ENCODE data around the gene TXNL4B. TPM values are rescaled to one million over a fixed set of nuclear protein-coding genes. Genes with fewer than 3 reads are reported as not detected.

TXNL4B gene
- total RNA-seq, 1 experiment from 2014 or later, result 12.2 TPM

- no TSS peak for BruUV-seq (replicated peaks)
- POLR2A ChIA-PET (ENCODE audit: unreplicated experiment), result no interaction called here
Observed at GRCh38 chr16:72138064-72138572, 44.7 kb upstream of the TXNL4B start.

GRCh38 chr16:72137380-72138063 is 44.1 kb upstream of the TXNL4B start:
- TF ChIP-seq EZH2 (IDR thresholded peaks at IDR 0.05; ENCODE audit: low read depth) (no peak), CTCF (conservative IDR thresholded peaks at IDR 0.05) (no peak)
- Histone ChIP-seq H3K4me1 (replicated peaks; ENCODE audit: insufficient read depth) (no peaks in the 10 kb centered on the region), H3F3A (ENCODE audit: insufficient read depth, low read depth) (no peaks in the 10 kb centered on the region), H3K4me3 (no peak overlapping the region), H3K36me3 (ENCODE audit: low read depth) (no peaks in the 10 kb centered on the region), H3K9me2 (ENCODE audit: insufficient read depth) (no peaks in the 10 kb centered on the region; the same call in 1 of the 2 replicates), H3K9me3 (ENCODE audit: insufficient read depth, low read depth) (no peaks in the 10 kb centered on the region), H3K27ac (no peak overlapping the region), H3K27me3 (ENCODE audit: insufficient read depth, low read depth) (peaks cover 75% of the 10 kb centered on the region), H2AFZ (no peak overlapping the region), H3K79me2 (ENCODE audit: low read depth) (no peaks in the 10 kb centered on the region), H3K4me2 (no peak overlapping the region), H4K20me1 (ENCODE audit: insufficient read depth) (no peaks in the 10 kb centered on the region)
- intact Hi-C loops (cut with micrococcal nuclease; ENCODE audit: unreplicated experiment), result no loop called here
- POLR2A ChIA-PET (ENCODE audit: unreplicated experiment), result no interaction called here
- no TSS peak for BruUV-seq (replicated peaks)
- DNase-seq, result no peak
- CTCF ChIA-PET, result no interaction called here

More at GRCh38 chr16:72138064-72138572, 44.7 kb upstream of the TXNL4B start:
- Histone ChIP-seq H3K4me2 (no peak overlapping the region), H3K4me1 (replicated peaks; ENCODE audit: insufficient read depth) (no peaks in the 10 kb centered on the region), H3K9me3 (ENCODE audit: insufficient read depth, low read depth) (no peaks in the 10 kb centered on the region), H3K27ac (no peak overlapping the region), H4K20me1 (ENCODE audit: insufficient read depth) (no peaks in the 10 kb centered on the region), H3K36me3 (ENCODE audit: low read depth) (no peaks in the 10 kb centered on the region), H2AFZ (no peak overlapping the region), H3K27me3 (ENCODE audit: insufficient read depth, low read depth) (peaks cover 72% of the 10 kb centered on the region), H3K79me2 (ENCODE audit: low read depth) (no peaks in the 10 kb centered on the region), H3K4me3 (no peak overlapping the region), H3F3A (ENCODE audit: insufficient read depth, low read depth) (no peaks in the 10 kb centered on the region), H3K9me2 (ENCODE audit: insufficient read depth) (no peaks in the 10 kb centered on the region; the same call in 1 of the 2 replicates)
- TF ChIP-seq EZH2 (IDR thresholded peaks at IDR 0.05; ENCODE audit: low read depth), result no peak
- TF ChIP-seq CTCF (conservative IDR thresholded peaks at IDR 0.05), result no peak
- no peak for DNase-seq
- intact Hi-C loops (cut with micrococcal nuclease; ENCODE audit: unreplicated experiment), result no loop called here
- CTCF ChIA-PET, result no interaction called here

- Histone ChIP-seq H4K20me1 (ENCODE audit: insufficient read depth) (no peaks in the 10 kb centered on the region), H3K4me2 (no peak overlapping the region), H2AFZ (no peak overlapping the region), H3K9me3 (ENCODE audit: insufficient read depth, low read depth) (no peaks in the 10 kb centered on the region), H3K4me3 (no peak overlapping the region), H3K9me2 (ENCODE audit: insufficient read depth) (no peaks in the 10 kb centered on the region), H3K4me1 (replicated peaks; ENCODE audit: insufficient read depth) (no peaks in the 10 kb centered on the region), H3K27ac (no peak overlapping the region), H3K79me2 (ENCODE audit: low read depth) (no peaks in the 10 kb centered on the region), H3K36me3 (ENCODE audit: low read depth) (no peaks in the 10 kb centered on the region), H3K27me3 (ENCODE audit: insufficient read depth, low read depth) (peaks cover 86% of the 10 kb centered on the region), H3F3A (ENCODE audit: insufficient read depth, low read depth) (no peaks in the 10 kb centered on the region)
- TF ChIP-seq CTCF (conservative IDR thresholded peaks at IDR 0.05), result no peak
- intact Hi-C loops (cut with micrococcal nuclease; ENCODE audit: unreplicated experiment), result no loop called here
- ChIA-PET CTCF (no interaction called here), POLR2A (ENCODE audit: unreplicated experiment) (no interaction called here)
- no peak for DNase-seq
- BruUV-seq (replicated peaks), result no TSS peak
Observed at GRCh38 chr16:72134507-72134906, 41.1 kb upstream of the TXNL4B start.

Measured in PC-9 (cell line).